Central memory CD4-positive, alpha-beta T cell (primary cell): ENCODE data around the gene TNFAIP8L3.
"Not testable (repeated sequence)": the region's sequence is repeated elsewhere in the genome, so short reads cannot be mapped to it uniquely, and the experiment has no call there.

Experiments used
- DNase-seq: peaks from one replicate; pipeline ENCODE4 v3.0.0; 2022

Gene TNFAIP8L3

DNA sequence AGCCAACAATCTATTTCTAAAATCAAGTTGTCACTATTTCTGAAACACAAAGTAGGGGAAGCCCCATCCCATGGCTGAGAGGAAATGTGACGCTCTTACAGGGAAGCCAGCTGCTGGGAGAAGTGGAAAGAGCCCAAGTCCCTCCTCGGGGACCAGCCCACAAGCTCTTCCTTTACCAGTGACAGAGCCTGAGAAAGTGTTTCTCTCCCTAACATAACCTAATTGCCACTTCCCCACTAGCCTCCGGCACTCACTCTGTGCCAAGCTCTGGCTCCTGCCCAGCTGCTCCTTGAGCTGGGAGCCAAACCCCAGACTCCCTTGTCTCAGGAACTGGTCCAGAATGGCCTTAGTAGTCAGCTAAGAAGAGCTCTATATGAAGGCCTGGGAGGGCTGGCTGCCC, 42.9 kb downstream of the TNFAIP8L3 start:
- no peak for DNase-seq

DNA sequence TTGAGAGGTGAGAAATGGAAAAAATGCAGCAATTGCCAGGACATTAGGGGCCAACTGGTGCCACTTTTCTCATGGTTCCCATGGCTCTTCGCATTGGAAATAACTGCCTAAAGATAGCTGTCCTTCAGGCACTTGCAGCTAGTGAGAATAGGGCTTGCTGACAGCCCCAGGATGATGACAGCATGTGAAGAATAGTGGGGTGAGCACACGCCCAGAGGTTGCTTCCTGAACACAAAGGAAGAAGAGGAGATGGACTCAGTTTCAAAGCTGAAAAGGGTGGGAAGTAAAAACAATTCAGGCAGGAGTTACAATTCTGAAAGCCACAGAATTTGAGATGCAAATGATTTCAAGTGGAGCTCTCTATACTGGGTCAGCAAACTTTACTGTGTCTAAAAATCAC, 45.6 kb downstream of the TNFAIP8L3 start:
- DNase-seq: no peak

DNA sequence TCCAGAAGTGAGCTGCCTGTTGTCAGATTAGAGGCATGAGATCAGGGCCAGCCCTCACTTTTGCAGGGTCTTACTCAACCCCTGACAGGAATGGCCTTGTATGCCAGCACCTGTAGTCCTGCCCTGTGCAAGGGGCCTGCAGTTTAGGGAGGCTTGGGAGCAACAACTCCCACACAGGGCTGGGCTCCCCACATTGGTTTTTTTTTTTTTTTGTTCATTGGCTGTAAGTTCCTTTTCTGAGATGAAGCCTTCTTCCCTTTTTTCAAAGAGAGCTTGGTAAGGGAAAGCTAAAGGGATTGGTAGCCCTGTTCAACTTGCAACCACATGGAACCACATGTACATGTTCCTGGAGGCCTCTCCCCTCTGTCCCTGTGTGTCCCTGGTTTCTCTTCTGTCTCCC, 46.4 kb downstream of the TNFAIP8L3 start:
- no peak for DNase-seq

DNA sequence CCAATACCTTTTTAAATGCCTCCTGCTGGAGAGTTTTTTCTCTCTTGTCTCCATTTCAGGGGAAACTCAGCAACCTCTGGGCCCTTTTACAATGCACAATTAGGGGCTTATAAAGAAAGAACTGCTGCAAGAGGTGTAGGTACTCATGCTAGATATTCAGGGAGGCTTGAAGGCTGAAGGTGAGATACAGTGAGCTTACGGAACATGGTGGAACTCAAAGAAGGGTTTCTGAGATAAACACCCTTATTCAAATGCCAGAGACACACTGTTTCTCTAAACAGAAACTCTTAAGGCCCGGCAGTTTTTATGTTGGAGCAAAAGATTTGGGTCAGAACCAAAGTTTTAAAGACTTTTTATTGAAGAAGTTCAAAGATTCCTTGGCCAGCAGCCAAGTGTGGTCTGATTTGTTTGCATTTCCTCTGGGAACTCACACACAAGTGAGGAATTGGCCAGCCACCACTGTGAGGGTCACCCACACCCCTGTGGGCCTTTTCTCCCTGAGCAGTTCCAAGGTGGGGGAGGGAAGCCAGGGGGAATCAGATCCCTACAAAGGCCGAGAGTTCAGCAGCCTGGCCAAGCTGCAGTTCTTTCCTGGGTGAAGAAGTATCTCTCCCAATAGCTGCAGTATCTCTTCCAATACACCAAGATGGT, 47.8 kb downstream of the TNFAIP8L3 start:
- DNase-seq: no peak

DNA sequence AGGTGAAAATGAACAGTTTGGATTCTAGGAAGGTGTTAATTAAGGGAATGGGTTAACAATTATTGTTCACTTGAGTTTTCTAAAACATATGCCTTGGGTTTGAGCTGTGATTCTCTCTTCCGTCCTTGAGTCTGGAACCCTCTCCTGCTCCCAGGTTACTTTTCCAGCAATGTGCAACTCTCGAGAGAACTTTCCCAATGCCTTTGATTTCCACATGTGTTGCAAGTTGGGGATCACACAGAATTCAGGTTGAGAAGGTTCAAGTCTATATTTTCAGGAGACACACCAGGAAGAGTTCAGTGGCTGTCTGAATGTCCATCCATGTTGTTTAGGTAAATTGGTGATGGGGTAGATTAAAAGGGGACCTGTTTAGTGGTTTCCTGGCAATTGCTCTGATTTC, 48.7 kb downstream of the TNFAIP8L3 start:
- no peak for DNase-seq

DNA sequence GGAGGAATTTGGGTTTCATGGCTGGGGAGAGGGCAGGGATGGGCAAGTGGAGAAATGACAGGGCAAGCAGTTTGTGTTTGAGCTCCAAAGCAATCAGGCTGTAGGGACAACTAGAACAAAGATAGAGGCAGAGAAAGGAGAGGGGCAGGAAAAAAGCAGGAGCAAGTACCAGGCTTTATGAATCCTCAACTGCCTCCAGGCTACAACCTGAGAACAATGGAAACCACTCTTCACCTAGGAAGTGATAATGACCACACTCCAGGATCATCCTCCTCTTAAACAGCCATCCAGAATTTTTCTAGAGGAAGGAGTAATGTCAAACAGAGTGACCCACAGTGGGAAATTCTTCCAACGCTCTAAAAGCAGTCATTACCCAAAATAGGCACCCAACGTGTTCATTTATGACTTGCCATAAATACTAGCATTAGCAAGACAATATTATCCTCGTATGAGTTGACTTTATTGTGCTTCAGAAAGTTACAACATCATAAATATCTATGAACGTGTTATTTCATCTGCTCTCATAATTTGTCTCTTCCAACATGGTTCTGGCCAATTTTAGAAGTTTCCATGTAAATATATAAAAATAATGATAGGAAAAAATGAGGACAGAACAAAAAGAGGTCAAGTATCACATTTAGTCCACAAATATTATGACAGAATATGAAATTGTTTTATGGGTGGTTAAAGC, 50.5 kb downstream of the TNFAIP8L3 start:
- DNase-seq: no peak

DNA sequence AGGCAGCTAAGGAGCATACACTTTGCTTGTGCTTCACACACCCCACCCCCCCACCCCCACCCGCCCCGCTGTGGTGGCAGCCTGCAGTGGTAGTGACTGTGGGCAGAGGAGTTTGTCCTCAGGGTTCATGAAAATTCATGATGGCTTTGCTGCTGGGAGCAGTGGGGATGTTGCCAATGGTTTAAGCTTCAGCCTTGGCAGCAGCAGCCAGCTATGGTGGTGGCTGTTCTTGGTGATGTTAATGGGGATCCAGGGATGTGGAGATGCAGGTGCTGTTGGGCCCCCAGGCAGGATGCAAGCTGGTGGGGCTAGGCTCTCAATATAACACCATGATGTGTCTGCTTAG, 55.8 kb downstream of the TNFAIP8L3 start:
- DNase-seq: no peak

DNA sequence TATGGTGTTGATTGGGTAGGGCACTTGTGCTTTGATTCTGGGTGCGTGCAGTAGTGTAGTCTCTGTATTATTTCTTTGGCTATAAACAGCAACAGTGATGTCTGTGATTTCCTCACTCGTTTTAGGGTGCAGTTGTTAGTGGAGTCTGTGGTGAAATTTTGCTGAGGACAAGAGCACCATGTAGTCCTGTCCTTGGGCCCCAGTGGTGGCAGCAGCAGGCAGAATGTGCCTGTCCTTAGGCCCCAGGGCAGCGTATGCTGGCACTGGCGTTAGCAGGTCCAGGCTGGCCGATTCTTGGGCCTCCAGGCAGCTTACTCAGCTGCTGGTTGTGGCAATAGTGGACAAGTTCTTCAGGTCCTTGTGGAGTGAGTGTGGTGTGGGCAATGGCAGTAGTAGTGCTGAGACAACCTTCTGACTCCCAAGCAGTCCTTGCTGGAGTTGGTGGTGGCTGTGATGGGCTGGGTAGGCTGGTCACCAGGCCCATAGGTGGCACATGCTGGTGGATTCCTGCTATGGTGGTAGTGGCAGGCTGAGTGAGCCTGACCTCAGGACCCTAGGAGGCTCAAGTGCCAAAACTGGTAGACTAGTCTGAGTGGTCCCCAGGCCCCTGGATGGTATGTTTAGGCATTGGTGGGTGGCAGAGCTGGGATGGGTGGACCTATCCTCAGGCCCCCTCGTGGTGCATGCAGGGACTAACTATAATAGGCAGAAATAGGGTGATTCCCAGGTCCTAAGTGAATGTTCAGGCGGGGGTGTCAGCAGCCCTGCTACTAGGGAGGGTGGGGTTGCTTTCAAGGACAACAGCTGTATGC, 56.3 kb downstream of the TNFAIP8L3 start:
- no peak for DNase-seq

DNA sequence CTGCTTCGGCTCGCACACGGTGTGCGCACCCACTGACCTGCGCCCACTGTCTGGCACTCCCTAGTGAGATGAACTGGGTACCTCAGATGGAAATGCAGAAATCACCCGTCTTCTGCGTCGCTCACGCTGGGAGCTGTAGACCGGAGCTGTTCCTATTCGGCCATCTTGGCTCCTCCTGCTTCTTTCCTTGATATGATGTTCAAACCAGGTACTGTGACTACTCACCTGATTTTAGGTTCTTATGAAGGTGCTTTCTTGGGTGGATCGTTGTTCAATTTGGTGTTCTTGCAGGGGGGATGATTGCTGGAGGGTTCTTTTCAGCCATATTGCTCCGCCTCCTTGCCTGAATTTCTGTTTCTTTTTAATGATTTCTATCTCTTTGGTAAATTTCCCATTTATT, 57.2 kb downstream of the TNFAIP8L3 start:
- not testable (repeated sequence) for DNase-seq

DNA sequence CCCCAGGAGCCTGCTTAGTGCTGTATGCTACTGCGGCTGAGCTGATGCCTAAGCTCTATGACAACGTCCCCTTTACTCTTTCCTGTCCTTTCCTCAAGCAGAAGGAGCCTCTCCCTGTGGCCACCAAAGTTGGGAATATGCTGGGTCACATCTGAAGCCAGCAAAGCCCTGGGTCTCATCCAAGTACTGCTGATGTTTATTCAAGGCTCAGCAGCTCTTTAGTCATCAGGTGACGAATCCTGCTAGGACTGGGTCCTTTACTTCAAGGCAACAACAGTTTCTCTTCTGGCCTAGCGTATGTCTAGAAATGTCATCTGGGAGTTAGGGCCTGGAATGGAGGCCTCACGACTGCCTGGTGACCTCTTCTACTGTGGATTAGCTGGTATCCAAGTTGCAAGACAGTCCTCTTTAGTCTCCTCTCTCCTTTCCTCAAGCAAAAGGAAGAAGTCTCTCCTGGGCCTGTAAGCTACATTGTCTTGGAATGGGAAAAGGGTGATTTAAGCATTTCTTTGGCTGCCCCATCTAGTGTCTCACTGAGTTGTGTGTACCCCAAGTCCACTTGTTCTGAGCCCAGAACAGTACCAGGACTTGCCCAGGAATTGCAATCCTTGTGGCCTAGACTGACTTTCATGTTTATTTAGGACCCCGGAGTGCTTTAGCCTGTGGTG, 63.9 kb downstream of the TNFAIP8L3 start:
- no peak for DNase-seq

DNA sequence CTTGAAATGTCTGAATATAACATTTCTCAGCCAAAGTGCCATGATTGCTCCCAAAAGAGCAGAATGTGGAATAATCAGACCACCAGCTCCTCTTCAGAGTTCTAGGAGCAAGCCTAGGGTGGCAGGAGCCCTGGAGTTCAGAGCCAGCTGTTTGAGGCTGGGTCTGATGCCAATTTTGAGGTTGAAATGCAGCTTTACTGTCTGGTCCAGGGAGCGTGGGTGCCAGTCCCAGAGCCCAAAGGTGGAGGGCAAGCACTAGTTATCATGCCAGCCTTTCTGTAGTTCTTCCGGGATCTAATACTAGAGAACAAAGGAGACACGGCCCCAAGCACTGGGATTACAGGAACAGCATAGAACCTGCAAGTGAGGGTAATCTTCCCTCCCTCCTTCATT, 69.3 kb downstream of the TNFAIP8L3 start:
- DNase-seq: no peak

DNA sequence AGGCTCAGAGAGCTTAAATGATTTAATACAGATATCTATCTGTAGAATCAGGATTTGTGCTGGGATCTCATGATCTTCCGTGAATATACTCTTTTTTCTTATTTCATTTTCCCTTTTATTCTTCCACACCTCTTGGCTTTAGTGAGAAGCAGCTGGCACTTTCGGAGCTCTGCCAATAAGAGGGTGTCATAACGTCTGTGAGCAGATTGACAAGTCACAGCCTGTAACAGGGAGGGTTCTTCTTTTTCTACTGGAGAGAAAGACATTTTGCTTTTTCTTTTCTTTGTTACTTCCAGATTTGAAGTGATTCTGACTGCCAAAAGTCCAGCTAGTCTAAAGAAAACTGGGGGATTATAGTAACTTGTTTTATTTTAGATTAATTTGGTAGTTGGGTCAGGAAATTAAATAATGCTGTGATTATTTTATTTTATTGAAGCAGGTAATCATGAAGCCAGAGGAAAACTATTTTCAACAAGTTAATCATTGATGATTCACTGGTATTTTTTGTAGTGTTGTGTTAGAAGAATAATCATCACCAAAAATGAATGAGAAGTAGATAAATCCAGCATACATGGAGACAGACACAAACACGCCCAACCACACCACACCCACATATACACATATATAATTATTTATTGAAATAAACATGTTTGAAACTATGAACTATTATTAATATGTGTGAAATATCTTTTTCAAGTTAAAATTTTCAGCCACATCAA, 69.8 kb downstream of the TNFAIP8L3 start:
- DNase-seq: no peak

DNA sequence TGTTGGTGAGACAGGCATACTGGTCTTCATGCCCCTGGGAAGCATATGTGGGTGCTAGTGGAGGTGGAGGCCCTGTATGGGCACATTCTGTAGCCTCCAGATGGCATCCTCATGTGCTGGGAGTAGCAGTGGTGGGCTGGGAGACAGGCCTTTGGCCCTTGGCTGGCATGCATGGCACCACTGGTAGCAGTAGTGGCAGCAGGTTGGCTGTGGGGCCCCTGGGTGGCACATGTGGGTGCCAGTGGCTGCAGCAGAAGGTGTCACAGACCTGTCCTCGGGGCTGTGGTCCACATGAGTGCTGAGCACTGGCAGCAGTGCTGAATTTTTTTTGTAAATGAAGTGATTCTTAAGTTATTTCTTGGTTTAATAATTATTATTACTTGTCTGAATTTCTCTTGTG, 71.2 kb downstream of the TNFAIP8L3 start:
- no peak for DNase-seq

DNA sequence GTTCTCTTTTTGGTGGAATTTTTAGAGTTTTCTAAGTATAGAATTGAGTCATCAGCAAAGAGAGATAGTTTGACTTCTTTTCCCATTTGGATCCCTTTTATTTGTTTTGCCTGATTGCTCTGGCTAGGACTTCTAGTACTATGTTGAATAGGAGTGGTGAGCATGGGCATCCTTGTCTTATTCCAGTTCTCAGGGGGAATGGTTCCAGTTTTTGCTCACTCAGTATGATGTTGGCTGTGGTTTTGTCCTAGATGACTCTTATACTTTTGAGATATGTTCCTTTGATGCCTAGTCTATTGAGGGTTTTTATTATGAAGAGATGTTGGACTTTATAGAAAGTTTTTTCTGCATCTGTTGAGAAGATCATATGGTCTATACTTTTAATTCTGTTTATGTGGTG, 72.5 kb downstream of the TNFAIP8L3 start:
- no peak for DNase-seq

DNA sequence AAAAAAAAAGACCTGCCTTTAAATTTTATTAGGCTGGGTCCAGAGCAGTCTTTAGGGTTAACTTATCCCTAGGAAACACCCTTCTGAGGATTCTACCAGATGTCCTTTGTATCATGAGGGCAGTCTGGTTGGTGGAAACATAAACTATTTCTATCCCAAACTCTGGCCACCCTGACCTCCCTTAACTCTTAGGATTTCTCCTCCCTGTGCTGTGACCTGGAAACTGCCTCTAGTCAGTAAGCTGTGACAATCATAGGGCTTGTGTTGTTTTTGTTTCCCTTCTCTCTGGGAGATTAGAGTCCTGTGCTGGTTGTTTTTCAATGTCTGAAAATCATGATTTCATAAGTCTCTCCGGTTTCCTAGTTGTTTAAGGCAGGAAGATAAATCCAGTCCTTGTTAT, 78.1 kb downstream of the TNFAIP8L3 start:
- DNase-seq: no peak

DNA sequence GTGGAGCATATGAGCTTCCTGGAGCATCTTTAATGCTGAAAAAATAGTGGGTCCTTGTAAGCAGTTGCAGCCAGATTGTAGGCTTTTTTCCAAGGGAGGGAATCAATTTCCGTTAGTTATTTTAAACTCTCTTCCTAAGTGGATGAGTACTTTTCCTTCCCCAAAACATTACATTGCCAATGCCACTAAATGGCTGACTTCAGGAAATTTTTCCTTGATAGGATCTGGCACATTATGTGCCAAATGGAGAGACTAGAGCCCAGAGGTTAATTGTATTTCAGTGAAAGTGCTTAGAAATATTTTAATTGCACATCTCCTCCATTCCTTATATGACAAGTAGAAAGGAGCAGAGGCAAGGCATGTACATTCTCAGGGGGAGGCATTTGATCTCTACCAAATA, 83.5 kb downstream of the TNFAIP8L3 start:
- DNase-seq: no peak

DNA sequence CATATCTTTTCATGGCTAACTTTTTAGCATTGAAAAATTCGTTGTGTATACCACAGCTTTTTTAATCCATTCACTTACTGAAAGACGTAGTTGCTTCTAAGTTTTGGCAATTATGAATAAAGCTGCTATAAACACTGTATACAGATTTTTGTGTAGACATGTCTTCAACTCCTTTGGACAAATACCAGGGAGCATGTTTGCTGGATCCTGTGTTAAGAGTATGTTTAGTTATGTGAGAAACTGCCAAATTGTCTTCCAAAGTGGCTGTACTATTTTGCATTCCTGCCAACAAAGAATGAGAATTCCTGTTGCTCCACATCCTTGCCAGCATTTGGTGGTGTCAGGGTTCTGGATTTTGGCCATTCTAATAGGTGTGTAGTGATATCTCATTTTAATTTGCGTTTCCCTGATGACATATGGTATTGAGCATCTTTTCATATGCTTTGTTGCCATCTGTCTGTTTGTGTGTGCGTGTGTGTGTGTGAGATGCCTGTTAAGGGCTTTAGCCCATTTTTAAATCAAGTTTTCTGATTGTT, 87.5 kb downstream of the TNFAIP8L3 start:
- DNase-seq: no peak
